Bronchial epithelial cell (primary cell): Measurements from ENCODE around the gene ERCC8. TPM values are rescaled to one million over a fixed set of nuclear protein-coding genes. Genes with fewer than 3 reads are reported as not detected.

Source experiments
- DNase-seq: peaks from one replicate; pipeline ENCODE4 v3.0.0-alpha.2; 2010; ENCODE audit warnings: low read depth
- FAIRE-seq: peaks from 2 replicates; lab custom pipeline; 2011; peaks lifted over from hg19 to GRCh38; lab: Jason Lieb, UNC
- H3K27me3 ChIP-seq: 2 replicates; pipeline ENCODE4 v1.5.1; 2011; ENCODE audit warnings: low read length; ENCODE audit not compliant: control insufficient read depth, insufficient read depth
- H3K36me3 ChIP-seq: 2 replicates; pipeline ENCODE4 v1.5.1; 2011; ENCODE audit warnings: low read length; ENCODE audit not compliant: control insufficient read depth, insufficient read depth
- H3K4me3 ChIP-seq: 2 replicates; pipeline ENCODE4 v1.5.1; 2011; ENCODE audit warnings: mild to moderate bottlenecking, low read depth, low read length, control low read depth
- CTCF ChIP-seq: IDR thresholded peaks from 2 replicates; pipeline ENCODE4 v1.5.1; 2011; ENCODE audit warnings: mild to moderate bottlenecking, moderate library complexity, low read length, control low read depth, inconsistent platforms; ENCODE audit not compliant: insufficient read depth, severe bottlenecking
- total RNA-seq: library from RNA; depleted of rRNA; stranded (reverse); fragments of >200 nt; gene quantifications from 2 replicates; pipeline ENCODE4 v1.2.1, GENCODE V29; 2014

ERCC8 gene
- total RNA-seq, 1 donor from 2014 or later: 27.6 TPM

GRCh38 chr5:60943624-60944023 is 1.2 kb downstream of the ERCC8 start:
- no peak for TF ChIP-seq CTCF
- no peaks in the 10 kb centered on the region for H3K36me3 ChIP-seq
- H3K4me3 ChIP-seq: no peak overlapping the region
- FAIRE-seq: no peak
- peak; percentile 70 for DNase-seq
- H3K27me3 ChIP-seq: no peaks in the 10 kb centered on the region

GRCh38 chr5:60929024-60929423 is 15.8 kb downstream of the ERCC8 start:
- FAIRE-seq (no peak), DNase-seq (peak; percentile 2)
- Histone ChIP-seq H3K27me3 (no peaks in the 10 kb centered on the region), H3K4me3 (no peak overlapping the region), H3K36me3 (no peaks in the 10 kb centered on the region)
- no peak for TF ChIP-seq CTCF

- Histone ChIP-seq H3K27me3 (no peaks in the 10 kb centered on the region), H3K4me3 (no peak overlapping the region), H3K36me3 (no peaks in the 10 kb centered on the region)
- TF ChIP-seq CTCF: no peak
- no peak for FAIRE-seq
- DNase-seq: no peak
Measured at GRCh38 chr5:60927450-60927849, 17.4 kb downstream of the ERCC8 start.

GRCh38 chr5:60918466-60918865 is 26.4 kb downstream of the ERCC8 start:
- DNase-seq: no peak
- no peak overlapping the region for H3K4me3 ChIP-seq
- peaks cover 1% of the 10 kb centered on the region for H3K36me3 ChIP-seq
- TF ChIP-seq CTCF: no peak
- H3K27me3 ChIP-seq: no peaks in the 10 kb centered on the region
- FAIRE-seq: no peak

GRCh38 chr5:60916646-60917045 is 28.2 kb downstream of the ERCC8 start:
- Histone ChIP-seq H3K4me3 (no peak overlapping the region), H3K36me3 (peaks cover 1% of the 10 kb centered on the region), H3K27me3 (no peaks in the 10 kb centered on the region)
- no peak for TF ChIP-seq CTCF
- FAIRE-seq: no peak
- DNase-seq: peak; percentile 41

GRCh38 chr5:60903356-60903755 is 41.5 kb downstream of the ERCC8 start:
- Histone ChIP-seq H3K4me3 (no peak overlapping the region), H3K27me3 (no peaks in the 10 kb centered on the region), H3K36me3 (no peaks in the 10 kb centered on the region)
- DNase-seq: no peak
- no peak for TF ChIP-seq CTCF
- no peak for FAIRE-seq
